Measurements from ENCODE around the gene SYF2. TPM values are rescaled to one million over a fixed set of nuclear protein-coding genes. Genes with fewer than 3 reads are reported as not detected.
A peak's percentile ranks its signal among the peaks of the same experiment; 100 is the strongest.

The SYF2 gene
- total and polyA plus RNA-seq, 2 of the 13 experiments (the other 11 are each of a cell fraction or from before 2014, with no cell fraction given), result 17.8 to 34.1 TPM

GRCh38 chr1:25247024-25247828 lies 14.9 kb upstream of the SYF2 start, which contains the start of gene RSRP1 (continued):
- TF ChIP-seq ZXDC (CRISPR knock-in tag; IDR thresholded peaks at IDR 0.05) (peak; percentile 82; the same call in 1 of the 2 replicates), GMEB1 (CRISPR knock-in tag; IDR thresholded peaks at IDR 0.05; ENCODE audit: borderline replicate concordance) (peak; percentile 71; the same call in 1 of the 2 replicates), MXD4 (CRISPR knock-in tag; IDR thresholded peaks at IDR 0.05) (peak; percentile 88; the same call in 1 of the 2 replicates), MYC (CRISPR knock-in tag; IDR thresholded peaks at IDR 0.05; ENCODE audit: borderline replicate concordance) (peak; percentile 54; the same call in 1 of the 2 replicates), ZNF788 (CRISPR knock-in tag; IDR thresholded peaks at IDR 0.05; ENCODE audit: borderline replicate concordance) (peak; percentile 8; the same call in 1 of the 2 replicates), TBL1XR1 (IDR thresholded peaks at IDR 0.05; ENCODE audit: borderline replicate concordance, low read length, partially characterized antibody) (no peak), MTF2 (CRISPR knock-in tag; IDR thresholded peaks at IDR 0.05; ENCODE audit: borderline replicate concordance) (peak; percentile 61), SIX1 (CRISPR knock-in tag; IDR thresholded peaks at IDR 0.05; ENCODE audit: borderline replicate concordance) (peak; percentile 12; the same call in 1 of the 2 replicates), MIER2 (CRISPR knock-in tag; IDR thresholded peaks at IDR 0.05) (0 out of 2 replicates have a peak, but pooled peaks have one; percentile 47), ZNF280B (CRISPR knock-in tag; IDR thresholded peaks at IDR 0.05; ENCODE audit: borderline replicate concordance) (no peak; the same call in 1 of the 2 replicates), CBX5 (CRISPR knock-in tag; IDR thresholded peaks at IDR 0.05; ENCODE audit: borderline replicate concordance) (0 out of 2 replicates have a peak, but pooled peaks have one; percentile 65), ZNF333 (CRISPR knock-in tag; IDR thresholded peaks at IDR 0.05; ENCODE audit: borderline replicate concordance) (peak; percentile 19; the same call in 1 of the 2 replicates), HCFC1 (IDR thresholded peaks at IDR 0.05; ENCODE audit: low read depth, low read length) (no peak), ZNF121 (CRISPR knock-in tag; IDR thresholded peaks at IDR 0.05) (peak; percentile 42; the same call in 1 of the 2 replicates), ZFP91 (CRISPR knock-in tag; IDR thresholded peaks at IDR 0.05; ENCODE audit: borderline replicate concordance) (peak; percentile 61), HNF4G (IDR thresholded peaks at IDR 0.05; ENCODE audit: borderline replicate concordance, low read depth, low read length) (no peak), HNF4G (CRISPR knock-in tag; IDR thresholded peaks at IDR 0.05; ENCODE audit: borderline replicate concordance, low read depth) (0 out of 2 replicates have a peak, but pooled peaks have one; percentile 43), ZFP1 (CRISPR knock-in tag; IDR thresholded peaks at IDR 0.05) (peak; percentile 67; the same call in 1 of the 2 replicates), ARHGAP35 (CRISPR knock-in tag; IDR thresholded peaks at IDR 0.05; ENCODE audit: borderline replicate concordance) (peak; percentile 59), PHF21A (CRISPR knock-in tag; IDR thresholded peaks at IDR 0.05) (peak; percentile 43; the same call in 1 of the 2 replicates)

All from HepG2 (cell line).